GM19043 (cell line): ENCODE results near the gene KIF21A.
A peak's percentile ranks its signal among the peaks of the same experiment; 100 is the strongest.

Source experiments
- ATAC-seq: cut with Tn5 transposase; IDR thresholded peaks from one replicate; pipeline ENCODE4 v1.9.1; 2021; ENCODE audit warnings: low read depth; ENCODE audit not compliant: unreplicated experiment

The KIF21A gene

GRCh38 chr12:39393179-39393578, 49.7 kb downstream of the KIF21A start:
- no peak for ATAC-seq

- no peak for ATAC-seq
Observed at GRCh38 chr12:39392154-39392925, 50.6 kb downstream of the KIF21A start.

GRCh38 chr12:39390752-39391151, 52.2 kb downstream of the KIF21A start:
- no peak for ATAC-seq

- no peak for ATAC-seq
Observed at GRCh38 chr12:39389399-39390150, 53.3 kb downstream of the KIF21A start.

GRCh38 chr12:39386335-39386734, 56.6 kb downstream of the KIF21A start:
- no peak for ATAC-seq

- ATAC-seq: no peak
Observed at GRCh38 chr12:39383114-39383513, 59.8 kb downstream of the KIF21A start.

GRCh38 chr12:39380090-39380489, 62.8 kb downstream of the KIF21A start:
- no peak for ATAC-seq

- no peak for ATAC-seq
Observed at GRCh38 chr12:39378341-39378740, 64.6 kb downstream of the KIF21A start.

GRCh38 chr12:39375206-39375808, 67.6 kb downstream of the KIF21A start:
- no peak for ATAC-seq

- peak; percentile 71 for ATAC-seq
Observed at GRCh38 chr12:39372929-39373328, 70.0 kb downstream of the KIF21A start.

GRCh38 chr12:39372204-39372925, 70.6 kb downstream of the KIF21A start:
- no peak for ATAC-seq

GRCh38 chr12:39369756-39370155, 73.2 kb downstream of the KIF21A start:
- no peak for ATAC-seq

GRCh38 chr12:39368891-39369290, 74.0 kb downstream of the KIF21A start:
- no peak for ATAC-seq

GRCh38 chr12:39368096-39368495, 74.8 kb downstream of the KIF21A start:
- no peak for ATAC-seq

- no peak for ATAC-seq
Observed at GRCh38 chr12:39367494-39367893, 75.4 kb downstream of the KIF21A start.

- no peak for ATAC-seq
Observed at GRCh38 chr12:39365364-39366001, 77.4 kb downstream of the KIF21A start.

GRCh38 chr12:39364196-39364595, 78.7 kb downstream of the KIF21A start:
- no peak for ATAC-seq

- no peak for ATAC-seq
Observed at GRCh38 chr12:39359645-39360044, 83.3 kb downstream of the KIF21A start.

- no peak for ATAC-seq
Observed at GRCh38 chr12:39357041-39357440, 85.9 kb downstream of the KIF21A start.

GRCh38 chr12:39355841-39356240, 87.1 kb downstream of the KIF21A start:
- ATAC-seq: no peak
